Stimulated activated CD4-positive, alpha-beta T cell treated with anti-CD3 and anti-CD28 coated beads, Interleukin-2, amount 100 ng/mL, for 4 hours (primary cell): ENCODE measurements around the gene GADD45B.
"Not testable (repeated sequence)": the region's sequence is repeated elsewhere in the genome, so short reads cannot be mapped to it uniquely, and the experiment has no call there.

Source experiments
- DNase-seq: peaks from one replicate; pipeline ENCODE4 v3.0.0-alpha.2; 2020; ENCODE audit warnings: low read depth

The GADD45B gene

DNA sequence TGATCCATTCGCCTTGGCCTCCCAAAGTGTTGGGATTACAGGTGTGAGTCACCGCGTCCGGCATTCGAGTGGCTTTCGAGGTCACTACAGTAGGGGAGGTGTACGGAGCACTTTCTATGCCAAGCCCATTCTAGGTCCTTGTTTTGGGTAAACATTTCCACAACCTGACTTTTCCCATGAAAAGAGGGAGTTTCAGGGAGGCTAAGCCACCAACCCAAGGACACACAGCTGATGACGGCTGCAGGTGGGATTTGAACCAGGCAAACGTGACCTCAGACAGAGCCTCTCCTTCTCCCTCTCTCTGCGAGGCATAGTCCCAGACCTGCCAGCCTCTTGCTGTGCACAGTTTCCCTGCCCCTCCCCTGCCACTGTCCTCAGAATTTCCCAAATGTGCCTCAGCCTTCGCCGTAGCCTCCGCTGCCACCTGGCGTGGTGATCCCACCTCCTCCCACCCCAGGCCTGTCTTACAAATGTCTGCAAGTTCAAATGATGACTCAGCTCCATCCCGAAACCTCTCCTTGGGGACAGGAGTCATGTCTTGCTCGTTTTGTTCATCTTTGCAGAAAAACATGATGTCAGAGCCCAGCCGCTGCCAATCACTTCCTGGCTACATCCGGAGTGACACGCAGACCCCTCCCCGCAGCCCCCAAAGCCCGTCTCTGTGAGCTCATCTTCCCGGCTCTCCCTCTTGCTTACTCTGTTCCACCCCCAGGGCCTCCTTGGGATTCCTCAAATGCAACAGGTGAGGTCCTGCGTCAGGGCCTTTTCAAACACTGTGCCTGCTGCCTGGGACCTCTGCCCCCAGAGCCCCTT, 6.6 kb upstream of the GADD45B start:
- DNase-seq = no peak

GRCh38 chr19:2469915-2470200, 6.1 kb upstream of the GADD45B start:
- not testable (repeated sequence) for DNase-seq

- DNase-seq = peak; percentile 94
These were observed 1.5 kb upstream of the GADD45B start for GRCh38 chr19:2474232-2475017.

GRCh38 chr19:2475018-2475701, 767 bp upstream of the GADD45B start:
- peak; percentile 53 for DNase-seq

GRCh38 chr19:2476451-2477140, 669 bp downstream of the GADD45B start:
- DNase-seq = peak; percentile 54

DNA sequence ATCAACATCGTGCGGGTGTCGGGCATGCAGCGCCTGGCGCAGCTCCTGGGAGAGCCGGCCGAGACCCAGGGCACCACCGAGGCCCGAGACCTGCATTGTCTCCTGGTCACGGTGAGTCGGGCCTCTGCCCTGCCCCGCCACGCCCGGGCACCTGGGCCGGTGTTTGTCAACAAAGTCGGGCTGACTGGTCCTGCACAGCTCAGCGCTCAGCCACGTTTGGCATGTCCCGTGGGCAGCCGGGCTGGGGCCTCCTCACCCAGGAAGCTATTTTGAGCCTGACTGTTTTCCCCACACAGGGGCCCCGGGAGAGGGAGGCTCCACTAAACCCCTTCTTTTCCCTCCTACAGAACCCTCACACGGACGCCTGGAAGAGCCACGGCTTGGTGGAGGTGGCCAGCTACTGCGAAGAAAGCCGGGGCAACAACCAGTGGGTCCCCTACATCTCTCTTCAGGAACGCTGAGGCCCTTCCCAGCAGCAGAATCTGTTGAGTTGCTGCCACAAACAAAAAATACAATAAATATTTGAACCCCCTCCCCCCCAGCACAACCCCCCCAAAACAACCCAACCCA, 1.3 kb downstream of the GADD45B start:
- DNase-seq = no peak

GRCh38 chr19:2477732-2478191, 1.8 kb downstream of the GADD45B start:
- no peak for DNase-seq

GRCh38 chr19:2478278-2478755, 2.4 kb downstream of the GADD45B start:
- DNase-seq = peak; percentile 31

- DNase-seq = peak; percentile 70
These were observed 3.0 kb downstream of the GADD45B start for GRCh38 chr19:2478756-2479555.

- DNase-seq = no peak
These were observed 3.7 kb downstream of the GADD45B start for GRCh38 chr19:2479556-2480194.

DNA sequence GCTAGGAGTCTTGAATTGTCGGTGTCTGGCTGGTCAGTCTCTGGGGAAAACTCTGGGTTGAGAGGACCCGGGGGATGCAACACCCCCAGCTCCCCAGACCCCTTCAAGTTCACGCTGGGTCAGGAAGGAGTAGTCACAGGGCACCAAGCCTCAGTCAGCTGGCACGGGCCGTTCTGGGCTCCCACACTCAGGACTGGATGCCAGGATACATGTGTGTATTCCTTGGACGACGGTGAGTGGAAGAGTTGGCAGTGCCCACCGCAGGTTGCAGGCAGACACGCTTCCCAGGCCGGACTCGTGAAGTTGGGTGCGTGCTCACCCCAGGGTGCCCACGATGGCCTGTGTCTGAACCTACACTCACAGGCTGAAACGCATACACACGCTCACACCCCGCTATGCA, 5.5 kb downstream of the GADD45B start:
- no peak for DNase-seq

DNA sequence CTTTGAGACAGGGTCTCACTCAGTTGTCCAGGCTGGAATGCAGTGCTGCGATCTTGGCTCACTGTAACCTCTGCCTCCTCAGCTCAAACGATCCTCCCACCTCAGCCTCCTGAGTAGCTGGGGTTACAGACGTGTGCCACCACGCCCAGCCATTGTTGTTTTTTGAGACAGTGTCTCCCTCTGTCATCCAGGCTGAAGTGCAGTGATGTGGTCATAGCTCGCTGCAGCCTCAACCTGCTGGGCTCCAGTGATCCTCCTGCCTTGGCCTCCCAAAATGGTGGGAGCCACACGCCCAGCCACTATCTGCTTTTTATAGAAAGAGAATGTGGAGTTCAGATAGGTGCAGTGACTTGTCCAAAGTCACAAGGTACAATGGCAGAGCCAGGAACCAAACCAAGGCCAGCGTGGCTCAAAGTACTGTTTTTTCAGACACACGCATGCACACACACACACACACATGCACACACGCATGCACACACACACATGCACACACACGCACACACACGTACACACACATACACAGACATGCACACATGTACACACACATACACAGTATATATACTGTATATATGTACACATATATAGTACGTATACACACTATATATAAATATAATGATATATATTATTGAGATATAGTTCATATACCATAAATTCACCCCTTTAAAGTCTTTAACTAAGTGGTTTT, 6.6 kb downstream of the GADD45B start:
- DNase-seq = no peak

GRCh38 chr19:2483084-2483483, 7.2 kb downstream of the GADD45B start:
- no peak for DNase-seq

DNA sequence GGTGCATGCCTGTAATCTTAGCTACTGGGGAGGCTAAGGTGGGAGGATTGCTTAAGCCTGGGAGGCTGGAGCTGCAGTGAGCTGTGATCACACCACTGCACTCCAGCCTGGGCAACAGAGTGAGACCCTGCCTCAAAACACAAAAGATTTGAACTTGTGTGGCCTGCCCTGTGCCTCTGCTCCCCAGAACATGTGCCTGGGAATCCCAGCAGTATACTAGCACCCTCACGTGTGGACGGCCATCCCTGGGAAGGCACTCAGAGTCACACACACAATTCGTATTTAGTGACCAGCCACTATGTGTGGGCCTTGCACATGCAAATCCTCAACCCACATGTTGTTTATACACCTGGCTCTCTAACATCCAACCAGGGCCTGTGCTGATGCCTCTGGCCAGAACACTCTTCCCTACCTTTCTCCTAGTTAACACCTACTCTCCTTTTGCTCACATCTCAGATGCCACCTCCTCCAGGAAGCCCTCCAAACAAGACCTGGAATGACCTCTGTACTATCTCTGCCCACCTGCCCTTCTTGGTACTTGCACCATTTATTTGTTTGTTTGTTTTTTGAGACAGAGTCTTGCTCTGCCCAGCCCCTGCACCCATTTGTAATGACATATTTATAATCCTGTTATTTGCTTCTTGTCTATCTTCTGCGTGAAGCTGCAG, 7.7 kb downstream of the GADD45B start:
- DNase-seq = no peak

GRCh38 chr19:2484178-2484937, 8.4 kb downstream of the GADD45B start:
- DNase-seq = no peak

DNA sequence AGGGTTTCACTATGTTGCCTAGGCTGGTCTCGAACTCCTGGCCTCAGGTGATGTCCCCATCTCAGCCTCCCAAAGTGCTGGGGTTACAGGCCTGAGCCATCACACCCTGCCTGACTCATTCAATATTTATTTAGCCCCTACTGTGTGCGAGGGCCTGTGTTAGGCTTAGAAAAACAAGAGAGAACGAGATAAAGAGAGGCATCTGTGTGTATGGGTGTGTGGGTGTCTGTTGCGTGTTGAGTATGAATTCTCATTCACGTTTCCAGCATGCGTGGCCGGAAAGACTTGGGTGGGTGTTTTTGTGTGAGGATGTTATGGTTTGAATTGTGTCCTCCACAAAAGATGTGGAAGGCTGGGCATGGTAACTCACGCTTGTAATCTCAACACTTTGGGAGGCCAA, 9.5 kb downstream of the GADD45B start:
- DNase-seq = no peak

DNA sequence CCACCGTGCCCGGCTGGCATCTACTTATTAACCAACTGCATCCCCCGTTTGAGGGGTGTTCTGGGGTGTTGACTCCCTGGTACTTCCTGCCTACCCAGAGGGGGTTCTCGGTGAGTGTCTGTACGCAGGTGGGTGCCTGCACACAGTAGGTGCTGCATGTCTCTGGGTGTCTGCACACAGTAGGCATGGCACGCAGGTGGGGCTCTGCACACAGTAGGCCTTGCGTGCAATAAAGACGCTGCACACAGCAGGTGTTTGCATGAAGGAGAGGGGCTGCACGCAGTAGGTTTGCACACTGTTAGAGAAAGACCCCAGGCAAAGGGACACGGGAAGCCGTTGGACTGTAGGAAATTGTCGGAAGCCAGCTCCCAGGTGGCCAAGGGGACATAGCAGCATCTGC, 11.2 kb downstream of the GADD45B start:
- DNase-seq = no peak

GRCh38 chr19:2487842-2488241, 11.9 kb downstream of the GADD45B start:
- no peak for DNase-seq
